ENCODE results near the gene PNPLA2.

Gene PNPLA2

GRCh38 chr11:786235-787083 lies 32.3 kb upstream of the PNPLA2 start:
- no peak for DNase-seq (ENCODE audit: low spot score)

- no peak for DNase-seq (ENCODE audit: low spot score)
Measured at GRCh38 chr11:787084-787675, 31.5 kb upstream of the PNPLA2 start.

DNA sequence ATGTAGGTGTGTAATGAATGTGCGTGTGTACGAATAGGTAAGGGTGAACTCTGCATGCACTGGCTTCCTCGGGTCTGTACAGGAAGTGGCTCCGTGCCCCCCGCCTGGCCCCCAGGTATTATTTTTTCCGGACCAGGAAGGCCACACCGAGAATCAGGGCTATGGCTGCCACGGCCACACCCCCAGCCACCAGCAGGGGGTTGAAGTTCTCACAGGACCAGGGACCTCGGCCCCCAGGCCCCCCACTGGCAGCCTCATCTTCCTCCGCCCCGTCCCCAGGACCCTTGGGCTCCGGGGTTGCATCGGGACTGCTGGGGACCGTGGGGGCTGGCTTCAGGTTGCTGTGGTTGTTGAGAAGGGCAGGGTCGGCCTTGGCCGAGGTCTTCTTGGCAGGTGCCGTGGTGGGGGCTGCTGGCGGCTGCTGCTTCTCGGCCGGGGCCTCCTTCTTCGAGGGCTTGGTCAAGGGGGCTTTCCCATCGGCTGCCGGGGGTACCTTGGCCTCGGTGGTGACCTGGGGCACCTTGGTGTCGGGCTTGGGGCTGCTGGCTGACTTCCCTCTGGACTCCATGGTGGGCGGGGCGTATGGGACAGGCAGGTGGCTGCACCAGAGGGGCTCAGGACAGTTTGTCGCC lies 30.6 kb upstream of the PNPLA2 start:
- DNase-seq (ENCODE audit: low spot score) = no peak

DNA sequence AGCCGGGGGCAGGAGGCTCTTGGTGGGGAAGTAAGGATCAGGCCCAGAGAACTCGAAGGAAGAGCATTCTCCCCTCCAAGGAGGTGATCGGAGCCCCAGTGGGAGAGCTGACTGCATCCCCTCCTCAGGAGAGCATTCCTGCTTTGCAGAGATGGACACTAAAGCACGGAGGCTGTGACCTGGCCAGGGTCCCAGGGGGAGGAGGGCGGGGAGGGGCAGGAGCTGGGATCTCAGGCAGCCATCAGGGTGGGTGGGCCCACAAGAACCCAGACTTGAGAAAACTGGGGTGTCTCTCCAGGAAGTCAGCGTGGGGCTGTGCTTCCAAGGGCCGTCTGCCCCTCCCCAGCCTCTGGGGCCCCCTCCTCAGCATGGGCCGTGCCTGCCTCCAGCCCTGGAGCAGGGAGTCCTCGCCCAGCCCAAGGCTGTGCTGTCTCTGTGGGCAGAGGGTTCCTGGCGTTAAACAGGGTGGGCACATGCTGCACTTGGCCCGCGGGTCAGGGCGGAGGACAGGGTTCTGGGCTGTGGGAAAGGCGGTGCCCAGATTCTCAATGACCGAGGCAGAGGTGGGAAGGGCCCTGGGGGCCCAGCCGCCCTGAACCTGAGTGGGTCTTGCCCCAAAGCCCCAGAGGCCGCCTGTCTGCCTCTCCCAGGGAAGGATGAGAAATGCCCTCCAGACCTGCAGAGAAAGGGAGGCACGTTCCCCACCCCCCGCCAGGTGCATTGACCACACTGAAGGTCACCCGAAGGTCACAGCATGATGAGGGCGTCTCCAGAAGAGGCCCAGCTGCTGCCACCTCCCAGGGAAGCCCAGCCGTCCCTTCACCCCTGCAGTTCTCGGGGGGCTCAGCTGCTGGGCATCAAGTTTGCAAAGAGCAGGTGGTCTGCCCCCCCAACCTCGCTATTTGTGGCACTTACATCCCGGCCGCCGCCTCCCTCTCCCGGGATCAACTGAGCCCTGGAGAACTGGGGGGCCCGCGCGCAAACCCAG lies 29.5 kb upstream of the PNPLA2 start:
- no peak for DNase-seq (ENCODE audit: low spot score)

DNA sequence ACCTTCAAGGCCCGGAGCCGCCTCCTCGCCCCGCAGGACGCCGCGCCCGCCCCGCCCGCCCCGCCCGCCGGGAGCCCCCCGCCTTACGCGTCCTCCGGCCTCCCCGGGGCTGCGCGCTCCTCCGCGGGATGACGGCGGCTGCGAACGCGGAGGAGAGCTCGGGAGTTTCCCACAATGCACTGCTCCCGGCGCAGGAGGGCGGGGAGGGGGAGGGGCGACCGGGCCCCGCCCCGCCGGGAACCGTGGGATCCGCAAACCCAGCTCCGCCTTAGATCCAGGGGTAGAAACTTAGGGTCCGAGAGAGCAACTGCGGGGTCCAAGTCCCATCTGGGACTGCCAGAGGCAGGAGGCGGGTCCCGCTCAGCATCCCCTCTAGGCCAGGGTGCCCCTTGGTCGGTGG lies 28.8 kb upstream of the PNPLA2 start, which contains the start of gene CEND1:
TSS of gene CEND1 (minus strand) at position 148 of the 400 bp plus-strand sequence. CDS start 1,514 bp downstream, outside the sequence.
- DNase-seq (ENCODE audit: low spot score) = peak; percentile 48

GRCh38 chr11:790721-791564 lies 27.8 kb upstream of the PNPLA2 start:
- DNase-seq (ENCODE audit: low spot score) = no peak

- DNase-seq (ENCODE audit: low spot score) = no peak
Measured at GRCh38 chr11:791658-792534, 26.8 kb upstream of the PNPLA2 start.

GRCh38 chr11:792535-792821 lies 26.2 kb upstream of the PNPLA2 start:
- no peak for DNase-seq (ENCODE audit: low spot score)

- no peak for DNase-seq (ENCODE audit: low spot score)
Measured at GRCh38 chr11:792873-793272, 25.8 kb upstream of the PNPLA2 start.

- no peak for DNase-seq (ENCODE audit: low spot score)
Measured at GRCh38 chr11:793556-793955, 25.2 kb upstream of the PNPLA2 start.

DNA sequence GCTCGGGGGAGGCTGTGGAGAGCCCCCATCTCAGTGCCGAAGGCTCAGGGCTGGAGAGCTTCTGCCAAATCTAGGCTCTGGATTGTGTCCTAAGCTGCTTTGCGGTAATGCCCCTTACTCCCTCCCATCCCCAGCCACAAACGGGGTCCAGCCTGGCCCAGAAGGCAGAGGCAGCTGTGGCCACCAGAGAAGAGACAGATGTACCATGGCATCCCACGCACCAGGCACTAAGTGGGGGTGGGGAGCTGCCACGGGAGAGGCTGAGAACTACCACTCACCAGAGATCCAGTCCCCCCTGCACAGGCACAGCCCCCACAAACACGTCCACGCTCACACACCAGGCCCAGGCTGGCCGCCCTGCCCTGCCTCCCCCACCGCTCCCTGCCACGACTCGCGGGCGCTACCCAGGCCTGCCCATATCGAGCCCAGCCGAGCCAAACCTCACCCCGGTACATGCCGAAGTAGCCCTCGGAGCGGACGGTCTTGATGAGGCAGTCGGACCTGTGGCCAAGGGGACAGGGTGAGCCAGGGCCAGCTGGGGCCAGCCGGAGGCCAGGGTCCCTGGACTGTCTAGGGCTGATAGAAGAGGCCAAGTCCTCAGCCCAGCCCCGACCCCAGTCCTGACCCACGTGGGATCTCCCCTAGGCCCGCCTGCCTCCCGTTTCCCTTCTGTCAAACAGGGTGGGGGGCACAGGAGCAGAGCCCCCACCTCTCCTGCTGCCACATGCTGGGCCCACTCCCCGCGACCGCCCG lies 24.5 kb upstream of the PNPLA2 start:
- DNase-seq (ENCODE audit: low spot score) = no peak

DNA sequence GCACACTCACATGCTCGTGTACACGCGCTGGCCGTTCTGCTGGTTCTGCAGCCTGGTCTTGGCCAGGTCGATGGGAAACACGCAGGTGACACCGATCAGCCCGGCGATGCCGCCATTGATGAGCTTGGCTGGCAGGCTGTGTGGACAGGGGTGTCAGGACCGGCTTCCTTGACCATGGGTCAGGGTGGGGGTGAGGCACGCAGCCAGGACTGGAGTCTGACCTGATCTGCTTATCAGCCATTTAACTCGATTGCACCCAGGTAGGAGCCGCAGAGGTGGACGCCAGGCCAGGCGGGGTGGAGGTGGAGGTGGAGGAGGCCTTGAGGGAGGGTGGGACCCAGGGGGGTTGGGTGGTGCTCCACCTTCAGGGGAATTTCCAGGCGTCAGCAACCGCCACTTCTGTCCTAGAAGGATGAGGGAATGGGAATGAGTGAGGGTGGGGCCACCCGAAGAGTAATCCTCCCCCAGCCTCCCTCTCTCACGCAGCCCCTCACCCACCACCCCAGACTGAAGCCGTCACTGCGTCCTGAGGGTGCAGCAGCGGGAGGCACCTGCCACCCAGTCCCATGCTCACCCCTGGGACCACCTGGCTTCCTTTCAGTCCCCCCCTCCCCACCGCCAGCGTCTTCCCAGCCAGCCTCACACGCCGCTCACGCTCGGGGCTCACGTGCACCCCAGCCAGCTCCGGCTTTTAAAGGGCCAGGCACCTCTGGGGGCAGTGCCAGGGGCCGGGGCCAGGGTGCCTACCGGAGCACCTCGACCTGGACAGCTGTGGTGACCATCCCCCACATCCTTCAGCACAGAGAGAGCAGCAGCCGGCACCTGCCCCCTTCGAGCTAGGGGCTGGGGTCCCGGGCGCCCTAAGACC lies 23.7 kb upstream of the PNPLA2 start:
- DNase-seq (ENCODE audit: low spot score) = no peak

GRCh38 chr11:795634-796564 lies 22.8 kb upstream of the PNPLA2 start:
- DNase-seq (ENCODE audit: low spot score) = no peak

DNA sequence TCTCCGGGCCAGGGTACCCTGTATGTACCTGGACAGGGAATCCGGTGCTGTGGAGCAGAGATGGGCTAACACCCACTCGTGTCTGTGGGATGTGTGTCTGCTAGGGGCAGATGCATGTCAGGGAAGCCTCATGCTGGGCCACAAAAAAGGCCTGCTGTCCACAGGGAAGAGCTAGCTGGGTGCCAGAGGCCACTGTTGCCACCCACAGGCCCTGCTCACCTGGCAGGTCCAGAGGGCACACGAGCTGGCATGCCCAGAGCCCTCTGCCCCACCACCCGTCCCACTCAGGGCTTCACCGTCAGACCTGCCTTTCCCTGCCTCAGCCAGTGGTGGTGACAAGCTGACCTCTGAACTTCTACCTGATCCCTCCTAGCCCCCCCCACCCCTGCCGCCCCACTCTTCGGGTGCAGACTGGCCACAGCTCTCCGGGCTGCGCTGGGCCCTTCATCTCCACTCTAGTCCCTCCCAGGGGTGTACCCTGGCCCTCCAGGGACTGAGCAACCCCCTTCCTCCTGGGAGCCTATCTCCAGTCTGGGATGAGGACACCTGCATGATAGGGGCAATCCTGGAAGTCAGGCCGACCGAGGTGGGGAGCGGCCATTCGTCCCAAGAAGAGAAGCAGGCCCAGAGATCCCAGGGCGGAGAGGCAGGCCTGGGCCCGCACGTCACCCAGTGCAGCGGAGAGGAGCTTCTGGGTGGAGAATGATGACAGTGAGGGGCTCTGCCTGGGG lies 22.0 kb upstream of the PNPLA2 start:
- DNase-seq (ENCODE audit: low spot score) = no peak

DNA sequence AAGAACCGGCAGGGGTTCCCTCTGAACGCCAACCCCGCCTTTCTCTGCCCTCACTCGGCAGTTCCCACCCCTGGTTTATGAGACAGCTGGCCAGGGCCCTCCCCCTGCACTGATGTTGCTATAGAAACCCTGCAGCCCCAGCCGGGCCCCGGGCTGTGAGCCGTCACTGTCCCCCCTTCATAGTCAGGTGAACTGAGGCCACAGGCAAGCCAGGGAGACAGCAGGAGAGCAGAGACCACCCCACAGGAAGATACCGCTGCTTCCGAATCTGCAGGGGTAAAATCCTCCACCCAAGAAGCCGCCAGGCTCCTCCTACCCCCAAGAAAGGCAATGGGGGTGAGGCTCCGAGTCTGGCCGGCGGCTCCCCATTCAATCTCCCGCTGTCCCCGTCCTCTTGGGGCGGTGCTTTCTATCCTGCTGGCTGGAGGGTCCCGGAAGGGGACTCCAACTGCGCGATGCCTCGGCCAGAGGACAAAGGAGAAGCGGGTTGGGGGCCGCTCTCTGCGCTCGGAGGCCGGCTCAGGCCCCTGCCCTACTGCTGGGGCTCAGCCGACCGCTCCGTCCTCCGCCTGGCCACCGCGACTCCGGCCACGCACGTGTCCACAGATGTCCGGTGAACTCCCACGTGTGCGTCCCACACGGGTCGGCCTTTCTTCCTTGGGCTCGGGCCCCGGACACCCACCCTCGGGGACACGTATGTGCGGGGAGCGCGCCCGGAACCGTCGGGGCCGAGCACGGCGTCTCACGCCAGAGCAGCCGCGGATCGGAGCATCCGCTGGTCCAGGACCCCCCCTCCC lies 21.2 kb upstream of the PNPLA2 start:
- DNase-seq (ENCODE audit: low spot score) = peak; percentile 57

All from pons (tissue), 1 donor.